ENCODE data around the gene LRP1B. TPM values are rescaled to one million over a fixed set of nuclear protein-coding genes. Genes with fewer than 3 reads are reported as not detected.

Gene LRP1B
- total and polyA plus RNA-seq, 2 of the 8 experiments (the other 6 are each of a cell fraction or from before 2014, with no cell fraction given): 0.03 TPM; not detected in 1

DNA sequence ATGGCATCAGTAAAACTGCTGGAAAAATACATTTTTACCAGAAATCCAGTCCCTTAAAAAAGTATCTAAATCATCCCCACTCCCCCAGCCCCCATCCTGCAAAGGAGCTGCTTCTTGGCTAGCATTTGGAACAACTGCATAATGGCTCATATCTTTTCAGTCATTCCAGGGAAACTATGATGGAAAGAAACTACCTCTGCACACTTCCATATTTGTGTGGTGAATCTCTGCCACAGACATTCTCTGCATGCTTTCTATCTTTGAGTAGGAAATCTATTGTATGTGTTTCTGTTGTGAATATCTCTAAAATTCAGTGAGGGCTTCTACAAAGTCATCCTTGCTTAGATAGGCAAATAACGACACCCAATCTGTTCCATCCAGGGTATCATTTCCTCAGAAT, 632.3 kb downstream of the LRP1B start:
- FAIRE-seq: no peak
- CTCF ChIA-PET (ENCODE audit: partially characterized antibody): interaction anchor here (0.6 kb wide), 1 partner anchor 413 kb away, joined by 3 read pairs; no protein-coding TSS in a partner anchor
- TF ChIP-seq CHD1 (IDR thresholded peaks at IDR 0.05; ENCODE audit: low read depth, low read length): no peak
- no peak for TF ChIP-seq CEBPB (IDR thresholded peaks at IDR 0.05; ENCODE audit: low read depth, low read length)
- TF ChIP-seq BCL11A (IDR thresholded peaks at IDR 0.05; ENCODE audit: low read depth in 2 of 2, low read length in 2 of 2): no peak
- no peak for TF ChIP-seq TBP (IDR thresholded peaks at IDR 0.05; ENCODE audit: low read depth, low read length)
- TF ChIP-seq EP300 (IDR thresholded peaks at IDR 0.05; ENCODE audit: borderline replicate concordance in 1 of 2, low read depth in 2 of 2, low read length in 2 of 2): no peak
- no peak for TF ChIP-seq GABPA (IDR thresholded peaks at IDR 0.05; ENCODE audit: borderline replicate concordance, insufficient read depth, low read length)
- TF ChIP-seq NANOG (IDR thresholded peaks at IDR 0.05; ENCODE audit: insufficient read depth, low read depth, low read length, poor library complexity, severe bottlenecking): no peak
- no peak for TF ChIP-seq SAP30 (IDR thresholded peaks at IDR 0.05; ENCODE audit: insufficient read depth, insufficient replicate concordance, low read length)
- no peak for TF ChIP-seq POLR2AphosphoS5 (IDR thresholded peaks at IDR 0.05; ENCODE audit: low read depth, low read length)
- TF ChIP-seq SP2 (IDR thresholded peaks at IDR 0.05; ENCODE audit: low read length): no peak
- TF ChIP-seq CREB1 (IDR thresholded peaks at IDR 0.05): no peak
- TF ChIP-seq BACH1 (IDR thresholded peaks at IDR 0.05; ENCODE audit: low read length): no peak
- TF ChIP-seq POU5F1 (IDR thresholded peaks at IDR 0.05; ENCODE audit: low read depth, low read length): no peak
- TF ChIP-seq RAD21 (IDR thresholded peaks at IDR 0.05 in 1 of 2, conservative IDR thresholded peaks at IDR 0.05 in 1 of 2; ENCODE audit: low read depth in 2 of 2, low read length in 2 of 2): no peak
- TF ChIP-seq SRF (IDR thresholded peaks at IDR 0.05; ENCODE audit: low read depth, low read length): no peak

More for the DNA sequence above, 632.3 kb downstream of the LRP1B start:
- 91% methylated on average over 1 of the region's 1 CpG; no CpG with 5 or more reads in 1 of the 2 experiments for WGBS, 2 experiments (ENCODE audit: extremely low coverage in 1 of 2, insufficient coverage in 1 of 2, insufficient read length in 1 of 2, insufficient replicate concordance in 2 of 2, low coverage in 1 of 2, low lambda C conversion rate in 2 of 2, missing lambda C conversion rate in 1 of 2)
- H4K5ac ChIP-seq (ENCODE audit: insufficient read length, low read depth, low read length): no peak overlapping the region
- H2BK20ac ChIP-seq (ENCODE audit: low read length): no peak overlapping the region
- H3K4me2 ChIP-seq (ENCODE audit: insufficient read depth in 1 of 2, low read depth in 2 of 2, low read length in 2 of 2): no peak overlapping the region
- no peak overlapping the region for H2BK120ac ChIP-seq (replicated peaks; ENCODE audit: low read depth, low read length)
- H2BK15ac ChIP-seq (ENCODE audit: low read length): no peak overlapping the region
- no peak overlapping the region for H3K9ac ChIP-seq (replicated peaks in 1 of 4; ENCODE audit: extremely low read depth in 1 of 4, low read depth in 3 of 4, low read length in 3 of 4)
- H3K23ac ChIP-seq (ENCODE audit: insufficient read length): no peak overlapping the region
- POLR2A ChIA-PET (ENCODE audit: partially characterized antibody): no interaction called here
- H3K79me2 ChIP-seq (ENCODE audit: control insufficient read depth in 1 of 2, insufficient read depth in 2 of 2, low read length in 2 of 2): no peaks in the 10 kb centered on the region
- H3K14ac ChIP-seq (ENCODE audit: insufficient read length): no peak overlapping the region
- no peaks in the 10 kb centered on the region for H4K20me1 ChIP-seq (replicated peaks in 1 of 2; ENCODE audit: control insufficient read depth in 1 of 2, insufficient read depth in 2 of 2, low read length in 2 of 2)
- H2AK5ac ChIP-seq (ENCODE audit: low read depth, low read length): no peak overlapping the region
- no peak overlapping the region for H4K8ac ChIP-seq (ENCODE audit: extremely low read depth, insufficient read depth, low read length)
- DNase-seq (ENCODE audit: low read depth in 1 of 2, low spot score in 2 of 2): no peak
- H2BK5ac ChIP-seq (ENCODE audit: low read depth, low read length): no peak overlapping the region
- no peak overlapping the region for H3K56ac ChIP-seq (replicated peaks; ENCODE audit: insufficient read length, low read depth, low read length)
- H2BK12ac ChIP-seq (ENCODE audit: low read depth, low read length): no peak overlapping the region
- H3K4ac ChIP-seq (replicated peaks; ENCODE audit: insufficient read length, low read depth, low read length): no peak overlapping the region
- no peak overlapping the region for H3K18ac ChIP-seq (ENCODE audit: extremely low read depth, low read length)
- no peaks in the 10 kb centered on the region for H3K27me3 ChIP-seq (replicated peaks in 1 of 4; ENCODE audit: control insufficient read depth in 3 of 4, extremely low read depth in 1 of 4, insufficient read depth in 3 of 4, low read length in 3 of 4)
- H3K4me3 ChIP-seq (ENCODE audit: extremely low read depth in 1 of 4, insufficient read depth in 2 of 4, low read depth in 3 of 4, low read length in 4 of 4): no peak overlapping the region
- H3K79me1 ChIP-seq (ENCODE audit: low read depth, low read length): no peaks in the 10 kb centered on the region
- no peaks in the 10 kb centered on the region for H3K36me3 ChIP-seq (ENCODE audit: control insufficient read depth in 2 of 4, insufficient read depth in 4 of 4, low read length in 3 of 4)
- no peaks in the 10 kb centered on the region for H3K23me2 ChIP-seq (ENCODE audit: low read depth, low read length)
- H3K9me3 ChIP-seq (ENCODE audit: insufficient read depth in 2 of 2, low read depth in 1 of 2, low read length in 1 of 2): no peaks in the 10 kb centered on the region
- H3K27ac ChIP-seq (ENCODE audit: low read depth, low read length): no peak overlapping the region
- no peak overlapping the region for H2AFZ ChIP-seq (ENCODE audit: low read length)
- H3K4me1 ChIP-seq (replicated peaks in 1 of 4; ENCODE audit: control insufficient read depth in 3 of 4, insufficient read depth in 4 of 4, low read length in 3 of 4): no peaks in the 10 kb centered on the region
- no peak overlapping the region for H4K91ac ChIP-seq (replicated peaks; ENCODE audit: insufficient read length, low read length)

Measured in H1 (cell line).